NCI-H345 treated with DMSO at 0.1 percent for 48 hours (cell line): ENCODE results near the gene CCL15.
"Not testable (repeated sequence)": the region's sequence is repeated elsewhere in the genome, so short reads cannot be mapped to it uniquely, and the experiment has no call there.

Experiments used
- DNase-seq: peaks from one replicate; lab custom pipeline; 2025; ENCODE audit not compliant: unreplicated experiment; lab: John Stamatoyannopoulos, UW

CCL15 gene, protein sequence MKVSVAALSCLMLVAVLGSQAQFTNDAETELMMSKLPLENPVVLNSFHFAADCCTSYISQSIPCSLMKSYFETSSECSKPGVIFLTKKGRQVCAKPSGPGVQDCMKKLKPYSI

DNA sequence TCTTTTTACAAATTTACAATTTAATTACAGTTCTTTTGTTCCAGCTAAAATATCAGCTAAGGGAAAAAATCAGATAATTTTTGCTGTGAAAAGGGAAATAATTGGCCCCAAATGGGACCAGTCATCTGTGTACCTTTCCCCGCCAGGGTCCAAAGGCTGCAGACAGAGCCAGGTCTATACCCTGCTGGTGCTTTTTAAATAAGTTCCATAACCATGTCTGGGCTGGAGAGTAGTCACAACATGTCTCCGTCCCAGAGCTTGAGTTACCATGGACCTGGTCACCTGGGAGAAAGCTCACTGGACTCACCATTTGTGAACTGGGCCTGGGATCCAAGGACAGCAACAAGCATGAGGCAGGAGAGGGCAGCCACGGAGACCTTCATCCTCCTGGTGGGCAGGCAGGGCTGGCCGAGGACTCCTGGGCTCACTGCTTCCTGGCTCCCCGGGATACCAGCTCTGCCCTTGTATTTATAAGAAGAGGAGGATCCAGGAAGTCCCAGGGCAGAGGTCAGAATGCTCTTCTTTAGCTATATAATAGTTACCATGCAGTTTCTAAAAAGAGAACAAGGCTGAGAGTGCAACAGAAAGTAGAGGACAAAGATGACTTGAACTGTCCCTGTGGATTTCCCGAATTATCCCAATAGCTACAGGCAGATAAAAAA, at the start of gene CCL15:
TSS of gene CCL15 (minus strand) at position 444 of the 662 bp plus-strand sequence. CDS start at position 383, 61 bp downstream.
- DNase-seq: no peak

GRCh38 chr17:36049643-36050042, 48.3 kb upstream of the CCL15 start:
- DNase-seq: no peak

DNA sequence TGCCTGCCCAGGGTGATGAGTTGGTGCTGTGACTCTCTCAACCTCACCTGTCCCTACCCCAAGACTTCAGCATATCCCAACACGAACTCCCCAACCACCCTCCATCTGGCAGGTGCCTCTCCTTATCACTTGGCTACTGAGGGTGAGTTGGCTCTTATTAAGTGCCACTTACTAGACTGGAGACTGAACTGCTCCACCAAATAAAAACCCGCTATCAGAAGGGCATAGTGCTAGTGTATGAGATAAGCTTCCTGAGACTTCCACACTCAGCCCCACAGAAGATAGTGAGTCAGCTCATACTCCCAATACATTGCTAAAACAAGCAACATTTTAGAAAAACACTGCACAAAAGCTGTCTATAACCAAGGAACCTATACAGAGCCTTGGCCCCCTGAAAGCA, 46.7 kb upstream of the CCL15 start:
- no peak for DNase-seq

DNA sequence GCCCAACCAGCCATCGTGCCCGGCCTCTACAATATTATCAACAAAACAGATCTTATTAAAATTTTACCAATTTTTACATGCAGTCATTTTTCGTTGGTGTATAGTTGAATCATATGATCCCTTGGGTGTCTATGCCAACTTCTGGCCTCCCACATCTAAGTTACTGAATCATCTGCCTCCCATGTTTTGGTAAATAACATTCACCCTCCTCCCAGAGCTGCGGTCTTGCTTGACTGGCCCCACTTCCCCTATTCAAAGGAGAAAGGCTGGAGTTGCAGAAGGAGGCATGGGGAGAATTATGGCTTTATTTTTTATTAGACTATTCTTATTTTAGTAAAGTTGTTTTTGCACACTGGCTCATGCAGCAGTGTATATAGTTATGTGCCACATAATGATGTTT, 34.9 kb upstream of the CCL15 start:
- no peak for DNase-seq

- no peak for DNase-seq
These were observed 32.8 kb upstream of the CCL15 start for GRCh38 chr17:36034127-36034526.

DNA sequence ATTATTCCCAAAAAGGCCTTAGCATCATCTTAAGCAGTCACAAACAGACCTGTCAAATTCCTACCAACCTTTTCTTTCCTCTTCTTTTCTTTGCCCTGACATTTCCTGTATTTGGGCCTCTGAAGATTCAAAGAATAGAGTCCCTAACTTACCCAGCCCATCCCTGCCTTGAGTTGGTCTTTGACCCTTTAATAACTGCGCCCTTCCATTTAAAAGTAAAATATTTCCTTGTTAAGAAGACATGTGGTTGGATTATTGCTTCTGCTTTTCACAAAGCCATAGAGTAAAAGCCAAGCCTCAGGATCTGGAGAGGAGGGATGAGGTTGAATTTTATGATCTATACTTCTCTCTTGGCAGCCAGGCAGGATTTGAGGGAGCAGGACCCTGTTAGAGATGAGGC, 29.6 kb upstream of the CCL15 start:
- DNase-seq: no peak

DNA sequence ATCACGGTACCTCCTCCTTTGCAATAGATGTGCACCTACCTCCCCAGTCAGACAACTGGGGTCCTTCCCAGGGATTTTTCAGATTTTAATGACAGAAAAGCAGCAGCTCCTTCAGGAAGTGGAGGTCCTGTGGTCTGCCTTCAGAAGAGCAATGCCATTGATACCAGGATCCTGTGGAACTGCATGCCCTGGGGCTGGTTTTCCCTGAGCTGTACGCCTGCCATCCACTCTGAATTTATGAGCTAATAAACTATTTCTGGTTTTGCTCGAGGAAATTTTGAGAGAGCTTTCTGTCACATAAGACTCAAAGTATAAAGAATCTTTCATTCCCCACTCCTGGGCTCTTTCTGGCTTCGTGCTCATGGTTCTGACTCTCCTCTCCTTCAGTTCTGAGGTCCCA, 26.4 kb upstream of the CCL15 start:
- no peak for DNase-seq

- DNase-seq: no peak
These were observed 22.9 kb upstream of the CCL15 start for GRCh38 chr17:36024106-36024869.

GRCh38 chr17:36019423-36019822, 18.1 kb upstream of the CCL15 start:
- DNase-seq: no peak

DNA sequence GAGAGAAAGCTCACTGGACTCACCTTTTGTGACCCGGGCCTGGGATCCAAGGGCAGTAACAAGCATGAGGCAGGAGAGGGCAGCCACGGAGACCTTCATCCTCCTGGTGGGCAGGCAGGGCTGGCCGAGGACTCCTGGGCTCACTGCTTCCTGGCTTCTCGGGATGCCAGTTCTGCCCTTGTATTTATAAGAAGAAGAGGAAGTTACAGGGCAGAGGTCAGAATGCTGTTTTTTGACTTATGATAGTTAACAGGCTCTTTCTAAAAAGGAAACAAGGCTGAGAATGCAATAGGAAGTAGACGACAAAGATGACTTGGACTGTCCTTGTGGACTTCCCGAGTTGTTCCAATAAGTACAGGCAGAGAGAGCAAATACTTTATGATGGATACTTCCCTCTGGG, 16.4 kb upstream of the CCL15 start, which contains the start of gene CCL23:
TSS of gene CCL23 (minus strand) at position 174 of the 400 bp plus-strand sequence. CDS start at position 99, 75 bp downstream.
- no peak for DNase-seq

DNA sequence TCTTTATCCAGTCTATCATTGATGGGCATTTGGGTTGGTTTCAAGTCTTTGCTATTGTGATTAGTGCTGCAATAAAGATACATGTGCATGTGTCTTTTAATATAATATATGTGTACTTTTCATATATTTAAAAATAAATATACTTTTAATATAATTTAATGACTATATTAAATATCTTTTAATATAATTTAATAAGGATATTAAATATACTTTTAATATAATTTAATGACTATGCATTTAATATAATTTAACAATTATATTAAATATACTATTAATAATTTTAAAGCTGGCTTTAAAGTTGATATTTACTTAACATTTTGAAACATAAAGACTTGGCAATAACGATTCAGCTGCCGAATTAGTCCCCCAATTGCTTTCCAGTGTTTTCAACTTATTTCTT, 15.2 kb upstream of the CCL15 start:
- DNase-seq: no peak

- not testable (repeated sequence) for DNase-seq
These were observed 14.5 kb upstream of the CCL15 start for GRCh38 chr17:36015895-36016294.

GRCh38 chr17:36014946-36015345, 13.6 kb upstream of the CCL15 start:
- no peak for DNase-seq

DNA sequence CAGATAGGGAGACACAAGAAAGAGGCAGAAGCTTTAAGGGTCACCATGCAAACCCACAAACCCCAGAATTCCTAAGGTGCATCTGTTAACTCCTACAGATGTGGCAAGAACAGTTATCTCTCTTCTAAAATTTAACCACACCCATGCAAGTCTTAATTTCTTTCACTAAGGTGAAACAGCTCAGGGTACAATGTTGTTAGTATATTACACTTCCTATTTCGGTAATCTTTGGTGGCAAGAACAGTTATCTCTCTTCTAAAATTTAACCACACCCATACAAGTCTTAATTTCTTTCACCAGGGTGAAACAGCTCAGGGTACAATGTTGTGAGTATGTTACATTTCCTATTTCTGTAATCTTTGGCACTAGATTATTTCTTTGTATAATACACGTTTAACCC, 9.8 kb upstream of the CCL15 start:
- no peak for DNase-seq

DNA sequence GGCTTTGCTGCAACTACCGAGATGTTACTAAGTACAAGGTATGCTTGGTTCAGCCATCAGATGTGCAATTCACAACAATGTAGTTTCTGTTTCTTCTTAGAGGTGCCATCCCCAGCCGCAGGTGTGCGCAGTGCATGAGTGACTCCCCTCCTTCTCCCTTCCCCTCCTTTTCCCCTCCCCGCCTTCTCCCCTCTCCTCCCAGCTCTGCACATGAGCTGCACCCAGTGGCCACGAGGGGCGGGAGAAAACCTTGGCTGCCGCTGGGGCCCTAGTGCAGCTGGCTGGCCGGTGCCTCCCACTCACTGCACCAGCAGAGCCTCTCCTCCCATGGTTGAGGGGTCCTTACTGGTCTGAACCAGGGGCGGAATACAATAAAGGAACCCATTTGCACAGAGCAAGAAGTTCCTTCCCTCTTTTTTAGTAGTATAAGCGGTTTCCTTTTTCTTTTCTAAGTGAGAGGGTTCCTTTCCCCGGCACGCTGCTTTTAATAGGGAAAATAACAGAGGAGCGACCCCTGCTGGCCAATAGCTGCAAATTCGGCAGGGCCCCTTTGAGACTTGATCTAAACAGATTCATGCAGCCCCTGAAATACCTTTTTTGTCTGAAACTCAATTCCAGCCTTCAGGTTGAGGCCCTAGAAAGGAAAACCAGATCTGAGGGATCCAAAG, 7.8 kb upstream of the CCL15 start:
- no peak for DNase-seq

- DNase-seq: no peak
These were observed 3.3 kb upstream of the CCL15 start for GRCh38 chr17:36004594-36005108.

GRCh38 chr17:36002631-36003030, 1.3 kb upstream of the CCL15 start:
- DNase-seq: no peak

- DNase-seq: no peak
These were observed 680 bp upstream of the CCL15 start for GRCh38 chr17:36001862-36002603.

- DNase-seq: no peak
These were observed 632 bp downstream of the CCL15 start for GRCh38 chr17:36000732-36001109.

DNA sequence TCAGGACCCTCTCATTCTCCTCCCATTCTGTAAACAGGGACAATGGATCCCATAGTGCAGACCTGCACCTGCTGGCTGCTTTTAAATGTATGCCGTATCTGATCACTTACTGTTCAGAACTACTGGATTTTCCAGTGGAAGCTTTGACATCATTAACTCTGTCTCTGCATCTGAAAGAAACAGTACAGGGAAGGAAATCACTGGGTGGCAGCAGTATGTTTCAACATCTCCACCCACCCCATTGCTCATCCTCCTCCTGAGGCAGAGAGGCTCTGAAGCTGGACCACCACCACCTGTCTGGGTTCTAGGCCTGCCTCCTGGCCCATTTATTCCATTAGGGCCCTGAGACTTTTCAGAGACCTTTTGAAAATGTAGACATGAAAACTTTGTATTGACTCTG, 2.6 kb downstream of the CCL15 start:
- DNase-seq: no peak

GRCh38 chr17:35998018-35998545, 3.3 kb downstream of the CCL15 start:
- DNase-seq: no peak
